HG02852 (cell line): ENCODE data around the gene NPTX2.
"Not testable (repeated sequence)": the region's sequence is repeated elsewhere in the genome, so short reads cannot be mapped to it uniquely, and the experiment has no call there.

Source experiments
- ATAC-seq: cut with Tn5 transposase; IDR thresholded peaks from one replicate; pipeline ENCODE4 v1.9.1; 2021; ENCODE audit warnings: mild to moderate bottlenecking, moderate library complexity; ENCODE audit not compliant: unreplicated experiment

NPTX2 gene, protein sequence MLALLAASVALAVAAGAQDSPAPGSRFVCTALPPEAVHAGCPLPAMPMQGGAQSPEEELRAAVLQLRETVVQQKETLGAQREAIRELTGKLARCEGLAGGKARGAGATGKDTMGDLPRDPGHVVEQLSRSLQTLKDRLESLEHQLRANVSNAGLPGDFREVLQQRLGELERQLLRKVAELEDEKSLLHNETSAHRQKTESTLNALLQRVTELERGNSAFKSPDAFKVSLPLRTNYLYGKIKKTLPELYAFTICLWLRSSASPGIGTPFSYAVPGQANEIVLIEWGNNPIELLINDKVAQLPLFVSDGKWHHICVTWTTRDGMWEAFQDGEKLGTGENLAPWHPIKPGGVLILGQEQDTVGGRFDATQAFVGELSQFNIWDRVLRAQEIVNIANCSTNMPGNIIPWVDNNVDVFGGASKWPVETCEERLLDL

DNA sequence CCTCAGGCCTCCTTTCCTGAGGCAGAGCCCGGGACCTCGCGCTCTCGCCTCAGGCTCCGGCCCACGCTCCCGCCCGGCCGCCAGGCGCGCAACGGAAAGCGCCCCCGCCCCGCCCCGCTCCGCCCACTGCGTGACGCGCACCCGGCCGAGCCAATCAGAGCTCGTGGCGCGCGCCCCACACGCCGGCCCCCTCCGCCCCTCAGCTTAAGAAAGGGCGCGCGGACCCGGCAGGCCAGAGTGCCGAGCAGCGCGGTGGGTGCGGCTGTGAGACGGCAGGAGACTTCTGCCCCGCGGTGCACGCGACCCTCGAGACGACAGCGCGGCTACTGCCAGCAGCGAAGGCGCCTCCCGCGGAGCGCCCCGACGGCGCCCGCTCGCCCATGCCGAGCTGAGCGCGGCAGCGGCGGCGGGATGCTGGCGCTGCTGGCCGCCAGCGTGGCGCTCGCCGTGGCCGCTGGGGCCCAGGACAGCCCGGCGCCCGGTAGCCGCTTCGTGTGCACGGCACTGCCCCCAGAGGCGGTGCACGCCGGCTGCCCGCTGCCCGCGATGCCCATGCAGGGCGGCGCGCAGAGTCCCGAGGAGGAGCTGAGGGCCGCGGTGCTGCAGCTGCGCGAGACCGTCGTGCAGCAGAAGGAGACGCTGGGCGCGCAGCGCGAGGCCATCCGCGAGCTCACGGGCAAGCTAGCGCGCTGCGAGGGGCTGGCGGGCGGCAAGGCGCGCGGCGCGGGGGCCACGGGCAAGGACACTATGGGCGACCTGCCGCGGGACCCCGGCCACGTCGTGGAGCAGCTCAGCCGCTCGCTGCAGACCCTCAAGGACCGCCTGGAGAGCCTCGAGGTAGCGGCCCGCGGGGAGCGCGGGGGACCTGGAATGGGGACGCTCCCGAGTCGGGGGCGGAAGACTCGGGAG lies at the start of gene NPTX2:
TSS of gene NPTX2 (plus strand) at position 235 of the 909 bp plus-strand sequence. CDS start at position 412, 177 bp downstream.
- no peak for ATAC-seq

GRCh38 chr7:98567991-98568390 lies 49.1 kb upstream of the NPTX2 start:
- no peak for ATAC-seq

- no peak for ATAC-seq
Observed at GRCh38 chr7:98568891-98569290, 48.2 kb upstream of the NPTX2 start.

GRCh38 chr7:98569691-98570337 lies 47.3 kb upstream of the NPTX2 start:
- ATAC-seq = no peak

DNA sequence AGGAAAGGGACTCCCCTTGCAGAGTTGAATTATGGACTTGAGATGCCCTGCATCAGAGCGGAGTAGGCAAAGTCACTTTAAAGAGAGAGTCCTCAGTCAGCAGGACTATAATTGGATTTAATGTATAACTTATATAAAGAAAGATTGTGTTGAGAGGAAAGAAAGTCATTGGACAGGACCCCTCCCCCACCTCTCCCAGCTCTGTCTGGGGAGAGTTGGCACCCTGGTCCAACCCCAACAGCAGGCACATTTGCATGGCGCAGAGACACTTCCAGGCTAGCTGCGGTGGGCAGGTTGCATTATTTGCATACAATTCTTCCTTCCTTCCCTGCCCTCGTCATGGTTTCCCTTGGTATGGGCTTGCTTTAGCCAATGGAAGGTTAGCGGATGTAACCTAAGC lies 46.1 kb upstream of the NPTX2 start:
- ATAC-seq = no peak

DNA sequence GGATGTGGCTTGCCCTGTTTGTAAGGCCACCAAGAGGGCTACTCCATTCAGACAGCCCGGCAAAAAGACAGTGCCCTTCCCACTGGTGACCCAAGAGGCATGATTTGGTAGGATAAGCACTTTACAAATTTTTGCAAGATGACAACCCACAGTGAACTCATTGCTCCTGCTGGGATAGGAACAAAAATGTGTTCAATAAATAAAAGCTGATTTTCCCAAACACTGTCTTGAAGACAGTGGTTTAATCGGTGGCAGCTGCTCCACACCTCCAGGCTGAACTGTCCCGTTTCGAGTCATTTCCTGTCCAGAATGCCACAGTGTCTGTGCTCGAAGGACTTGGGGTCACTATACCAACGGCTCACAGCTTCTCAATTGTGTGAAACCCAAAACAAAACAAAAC lies 45.1 kb upstream of the NPTX2 start:
- no peak for ATAC-seq

DNA sequence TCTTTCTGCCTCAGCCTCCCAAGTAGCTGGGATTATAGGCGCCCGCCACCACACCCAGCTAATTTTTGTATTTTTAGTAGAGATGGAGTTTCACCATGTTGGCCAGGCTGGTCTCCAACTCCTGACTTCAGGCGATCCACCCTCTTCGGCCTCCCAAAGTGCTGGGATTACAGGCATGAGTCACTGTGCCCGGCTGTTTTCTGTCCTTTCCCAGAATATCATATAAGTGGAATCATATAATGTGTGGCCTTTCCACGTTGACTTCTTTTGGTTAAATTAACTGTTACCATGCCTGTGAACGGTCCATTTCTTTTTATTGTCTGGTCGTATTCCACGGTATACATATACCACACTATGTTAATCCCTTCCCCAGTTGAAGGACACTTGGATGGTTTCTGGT lies 44.4 kb upstream of the NPTX2 start:
- ATAC-seq = not testable (repeated sequence)

DNA sequence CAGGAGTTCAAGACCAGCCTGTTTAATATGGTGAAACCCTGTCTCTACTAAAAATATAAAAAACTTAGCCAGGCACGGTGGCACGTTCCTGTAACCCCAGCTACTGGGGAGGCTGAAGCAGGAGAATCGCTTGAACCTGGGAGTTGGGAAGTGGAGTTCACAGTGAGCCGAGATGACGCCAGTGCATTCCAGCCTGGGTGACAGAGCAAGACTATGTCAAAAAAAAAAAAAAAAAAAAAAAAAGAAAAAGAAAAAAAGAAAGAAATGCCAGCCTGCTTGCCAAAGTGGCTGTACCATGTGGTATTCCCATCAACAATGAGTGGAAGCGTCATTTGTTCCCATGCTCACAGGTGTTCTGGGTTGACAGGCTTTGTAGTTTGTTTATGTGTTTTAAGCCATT lies 43.3 kb upstream of the NPTX2 start:
- ATAC-seq = no peak

GRCh38 chr7:98575878-98576277 lies 41.2 kb upstream of the NPTX2 start:
- no peak for ATAC-seq

DNA sequence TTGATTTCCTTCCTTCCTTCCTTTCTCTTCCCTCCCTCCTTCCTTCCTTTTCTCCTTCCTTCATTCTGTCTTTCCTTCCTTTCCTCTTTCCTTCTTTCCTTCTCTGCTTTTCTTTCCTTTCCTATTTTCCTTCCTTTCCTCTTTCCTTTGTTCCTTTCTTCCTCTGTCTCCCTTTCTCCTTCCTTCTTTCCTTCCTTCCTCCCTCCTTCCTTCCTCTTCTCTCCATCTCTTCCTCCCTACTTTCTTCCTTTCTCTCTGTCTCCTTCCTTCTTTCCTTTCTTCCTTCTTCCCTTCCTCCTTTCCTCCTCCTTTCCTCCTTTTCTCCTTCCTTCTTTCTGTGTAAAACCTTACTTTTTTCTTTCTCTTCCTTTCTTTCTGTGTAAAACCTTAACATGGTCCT lies 32.3 kb upstream of the NPTX2 start:
- ATAC-seq = no peak

- no peak for ATAC-seq
Observed at GRCh38 chr7:98591926-98592325, 25.2 kb upstream of the NPTX2 start.

DNA sequence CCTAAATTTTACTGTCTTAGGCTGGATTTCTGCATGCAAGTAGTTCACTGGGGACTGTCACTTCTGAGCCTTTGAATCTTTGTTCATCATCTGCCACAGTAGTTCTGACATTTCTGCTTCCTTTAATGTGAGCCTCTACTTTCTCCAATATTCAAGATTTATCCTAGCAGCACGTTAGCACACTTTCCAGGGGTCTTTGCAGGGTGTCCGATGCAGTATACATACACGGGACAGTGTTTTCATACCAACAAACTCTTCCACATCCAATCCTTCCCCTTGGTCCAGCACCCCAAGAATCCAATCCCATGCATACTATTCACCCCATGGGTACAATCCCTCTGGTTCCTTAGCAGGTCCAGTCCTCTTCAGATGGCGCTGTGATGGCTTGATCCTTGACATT lies 22.7 kb upstream of the NPTX2 start:
- no peak for ATAC-seq

GRCh38 chr7:98594787-98595186 lies 22.3 kb upstream of the NPTX2 start:
- ATAC-seq = no peak

GRCh38 chr7:98598846-98599615 lies 18.1 kb upstream of the NPTX2 start:
- ATAC-seq = no peak

DNA sequence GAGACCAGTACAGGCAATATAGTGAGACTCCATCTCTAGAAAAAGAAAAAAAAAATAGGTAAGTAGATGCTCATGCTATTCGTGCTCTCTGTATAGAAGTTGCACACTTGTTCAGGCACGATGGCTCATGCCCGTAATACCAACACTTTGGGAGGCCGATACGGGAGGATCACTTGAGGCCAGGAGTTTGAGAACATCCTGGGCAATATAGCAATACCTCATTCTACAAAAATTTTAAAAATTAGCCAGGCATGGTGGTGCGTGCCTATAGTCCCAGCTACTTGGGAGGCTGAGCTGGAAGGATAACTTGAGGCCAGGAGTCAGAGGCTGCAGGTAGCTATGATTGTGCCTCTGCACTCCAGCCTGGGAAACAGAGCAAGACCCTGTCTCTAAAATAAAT lies 17.2 kb upstream of the NPTX2 start:
- ATAC-seq = no peak

DNA sequence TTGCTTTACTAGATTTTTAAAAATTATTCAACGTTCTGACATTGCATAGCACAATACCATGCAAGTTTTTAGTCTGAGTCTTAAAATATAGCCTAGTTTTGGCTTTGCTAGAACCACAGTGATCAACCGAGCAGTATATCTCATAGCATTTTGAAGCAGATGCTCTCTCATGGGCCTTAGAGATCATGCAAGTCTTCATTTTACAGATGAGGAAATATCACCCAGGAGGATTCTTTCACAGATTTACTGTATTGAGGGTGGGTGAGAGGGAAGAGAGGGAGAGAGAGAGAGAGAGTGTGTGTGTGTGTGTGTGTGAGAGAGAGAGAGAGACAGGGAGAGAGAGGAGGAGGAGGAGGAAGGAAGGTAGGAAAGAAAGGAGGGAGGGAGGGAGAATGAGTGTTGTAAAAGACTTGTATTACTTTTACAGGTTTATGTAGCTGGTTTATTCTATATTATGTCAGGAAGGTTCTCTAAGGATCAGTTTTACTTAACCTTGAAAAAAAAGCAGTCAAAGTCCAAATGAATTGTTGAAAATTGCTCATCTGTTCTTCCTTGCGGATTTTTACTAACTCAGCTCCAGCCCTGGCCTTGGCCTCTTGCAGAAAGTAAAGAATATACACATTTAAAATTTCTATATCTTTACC lies 14.2 kb upstream of the NPTX2 start:
- ATAC-seq = no peak

GRCh38 chr7:98603399-98603788 lies 13.7 kb upstream of the NPTX2 start:
- ATAC-seq = no peak

DNA sequence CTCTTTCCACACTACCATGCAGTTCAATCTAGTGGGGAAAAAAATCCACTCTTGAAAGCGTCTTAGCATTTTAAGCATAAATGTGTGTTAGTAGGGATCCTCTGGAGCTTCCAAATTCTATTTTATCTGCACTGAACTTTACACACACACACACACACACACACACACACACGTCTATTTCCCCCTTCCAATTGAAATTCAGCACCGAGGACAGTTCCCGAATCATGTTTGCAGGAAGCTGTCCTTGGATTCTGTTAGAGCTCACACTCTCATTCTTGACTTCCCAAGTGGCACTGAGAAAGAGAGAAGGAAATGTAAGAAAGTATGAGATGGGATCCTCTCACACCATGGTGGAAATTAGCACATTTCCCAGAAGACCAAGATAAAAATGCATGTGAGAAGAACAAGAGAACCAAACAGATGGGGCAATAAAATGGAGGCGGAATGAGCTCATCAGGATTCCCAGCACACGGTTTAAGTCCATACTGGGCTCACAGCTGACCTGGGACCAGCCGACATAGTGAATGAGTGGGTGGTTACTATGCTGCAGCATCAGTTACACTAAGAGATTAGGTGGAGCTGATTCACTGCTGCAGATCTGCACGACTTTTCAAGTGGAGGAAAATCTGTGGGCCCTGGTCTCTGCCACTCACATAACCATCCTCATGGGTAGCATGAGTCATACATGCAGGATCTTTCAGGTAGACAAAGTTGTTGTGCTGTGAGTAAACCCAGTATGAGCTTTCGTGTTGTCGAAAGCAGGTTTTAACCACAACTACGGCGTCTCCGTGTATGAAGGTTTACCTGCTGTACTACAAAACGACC lies 3.3 kb upstream of the NPTX2 start:
- ATAC-seq = no peak

GRCh38 chr7:98616381-98617050 lies 569 bp upstream of the NPTX2 start:
- ATAC-seq = no peak
